HG03039 (cell line): ENCODE measurements around the gene DCUN1D2.
"Not testable (repeated sequence)": the region's sequence is repeated elsewhere in the genome, so short reads cannot be mapped to it uniquely, and the experiment has no call there.

ENCODE experiments used
- ATAC-seq: cut with Tn5 transposase; IDR thresholded peaks from one replicate; pipeline ENCODE4 v1.9.1; 2021; ENCODE audit warnings: mild to moderate bottlenecking, moderate library complexity; ENCODE audit not compliant: unreplicated experiment

The DCUN1D2 gene

GRCh38 chr13:113468472-113469201 lies 21.9 kb downstream of the DCUN1D2 start:
- ATAC-seq = no peak

GRCh38 chr13:113468029-113468428 lies 22.5 kb downstream of the DCUN1D2 start:
- no peak for ATAC-seq

- no peak for ATAC-seq
Observed at GRCh38 chr13:113466383-113466782, 24.1 kb downstream of the DCUN1D2 start.

- no peak for ATAC-seq
Observed at GRCh38 chr13:113465300-113465699, 25.2 kb downstream of the DCUN1D2 start.

- no peak for ATAC-seq
Observed at GRCh38 chr13:113464476-113464875, 26.0 kb downstream of the DCUN1D2 start.

GRCh38 chr13:113461022-113461751 lies 29.3 kb downstream of the DCUN1D2 start:
- no peak for ATAC-seq

- no peak for ATAC-seq
Observed at GRCh38 chr13:113460599-113460998, 29.9 kb downstream of the DCUN1D2 start.

GRCh38 chr13:113460064-113460555 lies 30.4 kb downstream of the DCUN1D2 start:
- ATAC-seq = no peak

- no peak for ATAC-seq
Observed at GRCh38 chr13:113458253-113459065, 32.1 kb downstream of the DCUN1D2 start.

- ATAC-seq = no peak
Observed at GRCh38 chr13:113457510-113457909, 33.0 kb downstream of the DCUN1D2 start.

GRCh38 chr13:113456116-113456702 lies 34.3 kb downstream of the DCUN1D2 start:
- ATAC-seq = no peak

- no peak for ATAC-seq
Observed at GRCh38 chr13:113455384-113455783, 35.1 kb downstream of the DCUN1D2 start.

GRCh38 chr13:113454936-113455335 lies 35.6 kb downstream of the DCUN1D2 start:
- no peak for ATAC-seq

- ATAC-seq = no peak
Observed at GRCh38 chr13:113452942-113453901, 37.3 kb downstream of the DCUN1D2 start, which contains the start of gene ADPRHL1. Gene ADPRHL1, minus strand, starts transcription at chr13:113453488. Its CDS starts 51 bp downstream, at chr13:113453437.

- no peak for ATAC-seq
Observed at GRCh38 chr13:113452466-113452865, 38.0 kb downstream of the DCUN1D2 start.

GRCh38 chr13:113451951-113452421 lies 38.5 kb downstream of the DCUN1D2 start:
- no peak for ATAC-seq

GRCh38 chr13:113450861-113451620 lies 39.5 kb downstream of the DCUN1D2 start:
- not testable (repeated sequence) for ATAC-seq

GRCh38 chr13:113450348-113450744 lies 40.2 kb downstream of the DCUN1D2 start:
- not testable (repeated sequence) for ATAC-seq
